MCF 10A (cell line): ENCODE data around the gene GFM1. TPM values are rescaled to one million over a fixed set of nuclear protein-coding genes. Genes with fewer than 3 reads are reported as not detected.
A peak's percentile ranks its signal among the peaks of the same experiment; 100 is the strongest.

ENCODE experiments used
- BruUV-seq: library from RNA; stranded (reverse); fragments of 400-500 nt; replicated peaks from 2 replicates; lab custom pipeline; 2021; lab: Mats Ljungman, UMichigan
- CTCF ChIA-PET: fragments of 300-600 bp; sonication (Branson Sonifier 250); formaldehyde crosslinking; extraction: SDS; loops from one replicate; lab custom pipeline; 2021; ENCODE audit warnings: antibody characterized with exemption, inconsistent platforms; lab: Yijun Ruan, JAX
- POLR2A ChIA-PET: fragments of 300-600, 350-650 bp; sonication (Branson Sonifier 250); formaldehyde crosslinking; extraction: SDS; loops from one replicate; lab custom pipeline; 2020; ENCODE audit warnings: antibody characterized with exemption, inconsistent platforms; lab: Yijun Ruan, JAX
- DNase-seq: peaks from one replicate; pipeline ENCODE4 v3.0.0-alpha.2; 2018; ENCODE audit not compliant: unreplicated experiment
- H3K27ac Mint-ChIP-seq: one replicate; pipeline ENCODE4 v1.8.0; 2022; ENCODE audit warnings: mild to moderate bottlenecking, low read depth, mixed read lengths; ENCODE audit not compliant: unreplicated experiment
- H3K27me3 Mint-ChIP-seq: one replicate; pipeline ENCODE4 v1.8.0; 2022; ENCODE audit warnings: mixed read lengths; ENCODE audit not compliant: insufficient read depth, unreplicated experiment
- H3K36me3 Mint-ChIP-seq: one replicate; pipeline ENCODE4 v1.8.0; 2022; ENCODE audit warnings: mild to moderate bottlenecking, moderate library complexity, mixed read lengths; ENCODE audit not compliant: insufficient read depth, unreplicated experiment
- H3K4me1 Mint-ChIP-seq: one replicate; pipeline ENCODE4 v1.8.0; 2022; ENCODE audit warnings: mixed read lengths; ENCODE audit not compliant: insufficient read depth, unreplicated experiment
- H3K4me3 Mint-ChIP-seq: one replicate; pipeline ENCODE4 v1.8.0; 2022; ENCODE audit warnings: mild to moderate bottlenecking, moderate library complexity, mixed read lengths; ENCODE audit not compliant: unreplicated experiment
- H3K9me3 Mint-ChIP-seq: one replicate; pipeline ENCODE4 v1.8.0; 2022; ENCODE audit warnings: mixed read lengths; ENCODE audit not compliant: unreplicated experiment
- CTCF ChIP-seq: fragments of 200-600 bp; IDR thresholded peaks from one replicate; pipeline ENCODE4 v1.8.0; 2022; ENCODE audit warnings: antibody characterized with exemption, mild to moderate bottlenecking; ENCODE audit not compliant: unreplicated experiment
- intact Hi-C: fragments of 100-400 bp; cut with micrococcal nuclease; formaldehyde crosslinking; loops from 2 replicates; pipeline ENCODE4 v1.14.1; 2022
- total RNA-seq: library from RNA; stranded (reverse); gene quantifications from 2 replicates; pipeline ENCODE4 v1.2.3, GENCODE V29; 2022

The GFM1 gene
- total RNA-seq, 1 experiment from 2014 or later = 53.9 TPM

- intact Hi-C loops = no loop called here
- H3K4me1 Mint-ChIP-seq = peaks cover 24% of the 10 kb centered on the region
- H3K36me3 Mint-ChIP-seq = no peaks in the 10 kb centered on the region
- H3K4me3 Mint-ChIP-seq = no peak overlapping the region
- no TSS peak for BruUV-seq
- H3K27me3 Mint-ChIP-seq = no peaks in the 10 kb centered on the region
- no peaks in the 10 kb centered on the region for H3K9me3 Mint-ChIP-seq
- ChIA-PET CTCF (interaction anchor here (1.1 to 2.5 kb wide), 2 partner anchors 9 to 68 kb away, joined by 4 to 11 read pairs; no protein-coding TSS in a partner anchor), POLR2A (no interaction called here)
- H3K27ac Mint-ChIP-seq = no peak overlapping the region
- TF ChIP-seq CTCF = no peak
- DNase-seq = no peak
Measured at GRCh38 chr3:158722108-158722507, 77.8 kb downstream of the GFM1 start.

GRCh38 chr3:158723991-158724390 lies 79.7 kb downstream of the GFM1 start:
- ChIA-PET CTCF (interaction anchor here (0.6 to 2.5 kb wide), 6 partner anchors 11 to 68 kb away, joined by 3 to 11 read pairs (median 4); no protein-coding TSS in a partner anchor), POLR2A (interaction anchor here (0.7 kb wide), 1 partner anchor 67 kb away, joined by 3 read pairs; no protein-coding TSS in a partner anchor)
- H3K27me3 Mint-ChIP-seq = no peaks in the 10 kb centered on the region
- no peak for TF ChIP-seq CTCF
- no peak for DNase-seq
- H3K27ac Mint-ChIP-seq = no peak overlapping the region
- no TSS peak for BruUV-seq
- H3K4me3 Mint-ChIP-seq = no peak overlapping the region
- H3K9me3 Mint-ChIP-seq = no peaks in the 10 kb centered on the region
- intact Hi-C loops = no loop called here
- peaks cover 11% of the 10 kb centered on the region for H3K4me1 Mint-ChIP-seq
- no peaks in the 10 kb centered on the region for H3K36me3 Mint-ChIP-seq

GRCh38 chr3:158725348-158726011 lies 81.2 kb downstream of the GFM1 start:
- Mint-ChIP-seq H3K36me3 (no peaks in the 10 kb centered on the region), H3K4me3 (no peak overlapping the region), H3K27ac (no peak overlapping the region), H3K9me3 (no peaks in the 10 kb centered on the region), H3K4me1 (peaks cover 11% of the 10 kb centered on the region), H3K27me3 (no peaks in the 10 kb centered on the region)
- POLR2A ChIA-PET = interaction anchor here (0.5 to 3.4 kb wide), 3 partner anchors 64 to 155 kb away, joined by 4 to 13 read pairs (median 10); partner anchors contain the start of gene MLF1
- CTCF ChIA-PET = interaction anchor here (0.6 to 7.2 kb wide), 14 partner anchors 11 to 426 kb away, joined by 3 to 238 read pairs (median 4); partner anchors contain the start of gene MFSD1
- no TSS peak for BruUV-seq
- DNase-seq = peak; percentile 86
- intact Hi-C loops = loop anchor here (5.0 kb wide), 2 partner anchors 53 to 68 kb away; partner anchors contain the start of gene LXN
- TF ChIP-seq CTCF = no peak
